Measurements from ENCODE around the gene TM4SF1. TPM values are rescaled to one million over a fixed set of nuclear protein-coding genes. Genes with fewer than 3 reads are reported as not detected.
A peak's percentile ranks its signal among the peaks of the same experiment; 100 is the strongest.

The TM4SF1 gene
- polyA plus RNA-seq, 1 of the 3 experiments (the other 2 are of a cell fraction), result 209 TPM

- Histone ChIP-seq H3K79me2 (ENCODE audit: insufficient read depth) (no peaks in the 10 kb centered on the region), H3K27me3 (ENCODE audit: insufficient read depth) (no peaks in the 10 kb centered on the region), H4K20me1 (ENCODE audit: insufficient read depth) (no peaks in the 10 kb centered on the region), H3F3A (replicated peaks; ENCODE audit: insufficient read depth) (peaks cover 28% of the 10 kb centered on the region), H3K4me3 (ENCODE audit: low read depth in 2 of 2, low read length in 1 of 2) (no peak overlapping the region), H3K9me2 (no peaks in the 10 kb centered on the region), H3K9ac (peak overlapping the region; percentile 62), H3K27ac (ENCODE audit: low read depth in 2 of 2, low read length in 1 of 2) (peak overlapping the region in 1 of 2 experiments; percentile 97; a peak in 2 of 4 replicates), H3K4me1 (ENCODE audit: control insufficient read depth in 1 of 2, insufficient read depth in 2 of 2, low read depth in 1 of 2, low read length in 1 of 2) (peaks cover 4 to 16% of the 10 kb centered on the region in 2 experiments; a peak in 3 of 4 replicates), H3K36me3 (replicated peaks in 1 of 2; ENCODE audit: control insufficient read depth in 1 of 2, insufficient read depth in 2 of 2, low read length in 1 of 2) (no peaks in the 10 kb centered on the region), H3K9me3 (no peaks in the 10 kb centered on the region), H3K4me2 (no peak overlapping the region), H2AFZ (ENCODE audit: low read depth) (peak overlapping the region; percentile 16; the same call in 1 of the 2 replicates)
- 38% methylated on average over 8 of the region's 8 CpGs for WGBS (ENCODE audit: low lambda C conversion rate)
- ChIA-PET CTCF (no interaction called here), POLR2A (no interaction called here)
- DNase-seq, result no peak
- TF ChIP-seq YY1 (IDR thresholded peaks at IDR 0.05; ENCODE audit: low read depth) (no peak), FOSL2 (IDR thresholded peaks at IDR 0.05; ENCODE audit: borderline replicate concordance, low read depth) (peak; percentile 44; the same call in 1 of the 2 replicates)
These were observed 10.6 kb upstream of the TM4SF1 start for GRCh38 chr3:149388001-149388440.

DNA sequence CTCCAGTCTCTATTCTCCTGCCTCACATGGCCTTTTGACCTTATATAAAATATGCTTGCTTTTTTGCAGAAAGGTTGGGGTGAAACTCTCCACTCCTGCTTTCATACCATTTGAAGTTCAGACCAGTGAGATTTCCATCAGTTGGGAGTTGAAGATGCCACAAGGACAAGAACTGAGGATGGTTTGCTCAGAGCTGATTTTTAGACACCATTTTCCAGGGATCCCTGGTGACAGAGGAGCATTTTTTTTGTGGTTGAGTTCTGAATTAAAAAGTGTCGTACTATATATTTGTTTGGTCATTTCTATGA is 8.8 kb upstream of the TM4SF1 start:
- no peaks in the 10 kb centered on the region for H4K20me1 ChIP-seq (ENCODE audit: insufficient read depth)
- no peaks in the 10 kb centered on the region for H3K27me3 ChIP-seq (ENCODE audit: insufficient read depth)
- H3K36me3 ChIP-seq (replicated peaks in 1 of 2; ENCODE audit: control insufficient read depth in 1 of 2, insufficient read depth in 2 of 2, low read length in 1 of 2), result no peaks in the 10 kb centered on the region
- no peaks in the 10 kb centered on the region for H3K9me2 ChIP-seq
- H3K4me3 ChIP-seq (ENCODE audit: low read depth in 2 of 2, low read length in 1 of 2), result no peak overlapping the region
- DNase-seq, result no peak
- H2AFZ ChIP-seq (ENCODE audit: low read depth), result no peak overlapping the region; the same call in 1 of the 2 replicates
- 43% methylated on average over 1 of the region's 1 CpG for WGBS (ENCODE audit: low lambda C conversion rate)
- peak overlapping the region; percentile 41 for H3K4me2 ChIP-seq
- ChIA-PET POLR2A (no interaction called here), CTCF (no interaction called here)
- peak overlapping the region in 1 of 2 experiments; percentile 97; a peak in 2 of 4 replicates for H3K27ac ChIP-seq (ENCODE audit: low read depth in 2 of 2, low read length in 1 of 2)
- no peaks in the 10 kb centered on the region for H3K9me3 ChIP-seq
- peaks cover 40% of the 10 kb centered on the region for H3F3A ChIP-seq (replicated peaks; ENCODE audit: insufficient read depth)
- no peaks in the 10 kb centered on the region for H3K79me2 ChIP-seq (ENCODE audit: insufficient read depth)
- H3K4me1 ChIP-seq (ENCODE audit: control insufficient read depth in 1 of 2, insufficient read depth in 2 of 2, low read depth in 1 of 2, low read length in 1 of 2), result peaks cover 4 to 26% of the 10 kb centered on the region in 2 experiments
- TF ChIP-seq TEAD4 (IDR thresholded peaks at IDR 0.05; ENCODE audit: borderline replicate concordance, insufficient read depth) (no peak), TCF12 (IDR thresholded peaks at IDR 0.05) (no peak), GATA2 (CRISPR knock-in tag; IDR thresholded peaks at IDR 0.05) (no peak), FOXM1 (IDR thresholded peaks at IDR 0.05; ENCODE audit: low read depth) (no peak), MAX (IDR thresholded peaks at IDR 0.05; ENCODE audit: low read depth) (no peak)
- H3K9ac ChIP-seq, result peak overlapping the region; percentile 62

GRCh38 chr3:149385617-149386298 is 8.3 kb upstream of the TM4SF1 start:
- no peaks in the 10 kb centered on the region for H3K36me3 ChIP-seq (replicated peaks in 1 of 2; ENCODE audit: control insufficient read depth in 1 of 2, insufficient read depth in 2 of 2, low read length in 1 of 2)
- H3K27ac ChIP-seq (ENCODE audit: low read depth in 2 of 2, low read length in 1 of 2), result peak overlapping the region in 1 of 2 experiments; percentile 97; a peak in 2 of 4 replicates
- no peaks in the 10 kb centered on the region for H4K20me1 ChIP-seq (ENCODE audit: insufficient read depth)
- no peaks in the 10 kb centered on the region for H3K79me2 ChIP-seq (ENCODE audit: insufficient read depth)
- no peak for DNase-seq
- H3K9ac ChIP-seq, result peak overlapping the region; percentile 62
- H3F3A ChIP-seq (replicated peaks; ENCODE audit: insufficient read depth), result peaks cover 40% of the 10 kb centered on the region
- H3K9me2 ChIP-seq, result no peaks in the 10 kb centered on the region
- POLR2A ChIA-PET, result no interaction called here
- H3K9me3 ChIP-seq, result no peaks in the 10 kb centered on the region
- H2AFZ ChIP-seq (ENCODE audit: low read depth), result no peak overlapping the region; the same call in 1 of the 2 replicates
- no peaks in the 10 kb centered on the region for H3K27me3 ChIP-seq (ENCODE audit: insufficient read depth)
- WGBS (ENCODE audit: low lambda C conversion rate), result 90% methylated on average over 7 of the region's 7 CpGs
- peak overlapping the region; percentile 41 for H3K4me2 ChIP-seq
- no peak overlapping the region for H3K4me3 ChIP-seq (ENCODE audit: low read depth in 2 of 2, low read length in 1 of 2)
- peaks cover under 1 to 26% of the 10 kb centered on the region in 2 experiments for H3K4me1 ChIP-seq (ENCODE audit: control insufficient read depth in 1 of 2, insufficient read depth in 2 of 2, low read depth in 1 of 2, low read length in 1 of 2)
- CTCF ChIA-PET, result no interaction called here
- TF ChIP-seq RXRA (IDR thresholded peaks at IDR 0.05; ENCODE audit: borderline replicate concordance, low read depth), result no peak
- TF ChIP-seq FOXM1 (IDR thresholded peaks at IDR 0.05; ENCODE audit: low read depth), result no peak
- no peak for TF ChIP-seq PBX3 (IDR thresholded peaks at IDR 0.05)
- TF ChIP-seq, protein P1, sequence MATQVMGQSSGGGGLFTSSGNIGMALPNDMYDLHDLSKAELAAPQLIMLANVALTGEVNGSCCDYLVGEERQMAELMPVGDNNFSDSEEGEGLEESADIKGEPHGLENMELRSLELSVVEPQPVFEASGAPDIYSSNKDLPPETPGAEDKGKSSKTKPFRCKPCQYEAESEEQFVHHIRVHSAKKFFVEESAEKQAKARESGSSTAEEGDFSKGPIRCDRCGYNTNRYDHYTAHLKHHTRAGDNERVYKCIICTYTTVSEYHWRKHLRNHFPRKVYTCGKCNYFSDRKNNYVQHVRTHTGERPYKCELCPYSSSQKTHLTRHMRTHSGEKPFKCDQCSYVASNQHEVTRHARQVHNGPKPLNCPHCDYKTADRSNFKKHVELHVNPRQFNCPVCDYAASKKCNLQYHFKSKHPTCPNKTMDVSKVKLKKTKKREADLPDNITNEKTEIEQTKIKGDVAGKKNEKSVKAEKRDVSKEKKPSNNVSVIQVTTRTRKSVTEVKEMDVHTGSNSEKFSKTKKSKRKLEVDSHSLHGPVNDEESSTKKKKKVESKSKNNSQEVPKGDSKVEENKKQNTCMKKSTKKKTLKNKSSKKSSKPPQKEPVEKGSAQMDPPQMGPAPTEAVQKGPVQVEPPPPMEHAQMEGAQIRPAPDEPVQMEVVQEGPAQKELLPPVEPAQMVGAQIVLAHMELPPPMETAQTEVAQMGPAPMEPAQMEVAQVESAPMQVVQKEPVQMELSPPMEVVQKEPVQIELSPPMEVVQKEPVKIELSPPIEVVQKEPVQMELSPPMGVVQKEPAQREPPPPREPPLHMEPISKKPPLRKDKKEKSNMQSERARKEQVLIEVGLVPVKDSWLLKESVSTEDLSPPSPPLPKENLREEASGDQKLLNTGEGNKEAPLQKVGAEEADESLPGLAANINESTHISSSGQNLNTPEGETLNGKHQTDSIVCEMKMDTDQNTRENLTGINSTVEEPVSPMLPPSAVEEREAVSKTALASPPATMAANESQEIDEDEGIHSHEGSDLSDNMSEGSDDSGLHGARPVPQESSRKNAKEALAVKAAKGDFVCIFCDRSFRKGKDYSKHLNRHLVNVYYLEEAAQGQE (IDR thresholded peaks at IDR 0.05; ENCODE audit: low read depth, low read length), result no peak
- no peak for TF ChIP-seq EP300 (IDR thresholded peaks at IDR 0.05; ENCODE audit: borderline replicate concordance in 1 of 2, low read depth in 1 of 2, low read length in 1 of 2)
- TF ChIP-seq POLR2AphosphoS5 (IDR thresholded peaks at IDR 0.05; ENCODE audit: low read depth, low read length), result no peak
- TF ChIP-seq EZH2phosphoT487 (IDR thresholded peaks at IDR 0.05; ENCODE audit: borderline replicate concordance, low read depth), result no peak
- no peak for TF ChIP-seq ELF1 (IDR thresholded peaks at IDR 0.05)
- TF ChIP-seq YY1 (IDR thresholded peaks at IDR 0.05; ENCODE audit: low read depth), result no peak
- no peak for TF ChIP-seq GATA2 (CRISPR knock-in tag; IDR thresholded peaks at IDR 0.05)
- TF ChIP-seq, protein P2, sequence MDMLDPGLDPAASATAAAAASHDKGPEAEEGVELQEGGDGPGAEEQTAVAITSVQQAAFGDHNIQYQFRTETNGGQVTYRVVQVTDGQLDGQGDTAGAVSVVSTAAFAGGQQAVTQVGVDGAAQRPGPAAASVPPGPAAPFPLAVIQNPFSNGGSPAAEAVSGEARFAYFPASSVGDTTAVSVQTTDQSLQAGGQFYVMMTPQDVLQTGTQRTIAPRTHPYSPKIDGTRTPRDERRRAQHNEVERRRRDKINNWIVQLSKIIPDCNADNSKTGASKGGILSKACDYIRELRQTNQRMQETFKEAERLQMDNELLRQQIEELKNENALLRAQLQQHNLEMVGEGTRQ (IDR thresholded peaks at IDR 0.05; ENCODE audit: borderline replicate concordance, low read depth, low read length), result no peak
- TF ChIP-seq MEF2A (IDR thresholded peaks at IDR 0.05; ENCODE audit: borderline replicate concordance, low read depth), result no peak
